HG03159 (cell line): ENCODE data around the gene STAG1.
"Not testable (repeated sequence)": the region's sequence is repeated elsewhere in the genome, so short reads cannot be mapped to it uniquely, and the experiment has no call there.

Source experiments
- ATAC-seq: cut with Tn5 transposase; IDR thresholded peaks from one replicate; pipeline ENCODE4 v1.9.1; 2021; ENCODE audit warnings: mild to moderate bottlenecking, moderate library complexity; ENCODE audit not compliant: unreplicated experiment

Gene STAG1

DNA sequence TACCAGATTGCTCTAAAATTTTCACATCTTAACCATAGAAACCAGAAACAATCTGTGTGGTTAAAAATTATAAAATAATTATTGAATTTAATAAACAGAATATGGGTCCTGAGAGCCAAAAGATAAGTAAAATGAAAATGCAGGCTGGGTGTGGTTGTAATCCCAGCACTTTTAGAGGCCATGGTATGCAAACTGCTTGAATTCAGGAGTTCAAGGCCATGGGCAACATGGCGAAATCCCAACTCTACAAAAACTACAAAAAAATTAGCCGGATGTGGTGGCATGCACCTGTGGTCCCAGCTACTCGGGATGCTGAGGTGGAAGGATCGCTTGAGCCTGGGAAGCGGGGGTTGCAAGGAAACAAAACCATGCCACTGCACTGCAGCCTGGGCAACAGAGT, 236.1 kb downstream of the STAG1 start:
- no peak for ATAC-seq

DNA sequence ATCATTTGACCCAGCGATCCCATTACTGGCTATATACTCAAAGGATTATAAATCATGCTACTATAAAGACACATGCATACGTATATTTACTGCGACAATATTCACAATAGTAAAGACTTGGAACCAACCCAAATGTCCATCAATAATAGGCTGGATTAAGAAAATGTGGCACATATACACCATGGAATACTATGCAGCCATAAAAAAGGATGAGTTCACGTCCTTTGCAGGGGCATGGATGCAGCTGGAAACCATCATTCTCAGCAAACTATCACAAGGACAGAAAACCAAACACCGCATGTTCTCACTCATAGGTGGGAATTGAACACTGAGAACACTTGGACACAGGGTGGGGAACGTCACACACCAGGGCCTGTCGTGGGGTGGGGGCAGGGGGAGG, 237.6 kb downstream of the STAG1 start:
- not testable (repeated sequence) for ATAC-seq

DNA sequence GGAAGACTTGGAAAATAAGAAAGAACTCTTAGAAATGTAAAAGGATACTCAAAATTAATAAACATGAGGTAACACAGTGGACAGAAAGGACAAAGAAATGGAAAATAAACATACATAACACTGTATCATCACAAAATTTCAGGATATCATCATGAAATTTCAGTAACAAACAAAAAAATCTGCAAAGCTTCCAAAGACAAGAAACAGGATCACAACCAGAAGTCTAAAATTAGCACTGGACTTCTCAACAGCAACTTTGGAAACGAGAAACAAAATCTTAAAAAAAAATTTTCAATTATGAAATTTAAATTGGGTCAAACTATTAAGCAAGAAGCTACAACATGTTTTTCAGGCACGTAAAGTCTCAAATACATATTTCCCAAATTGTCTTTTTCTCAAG, 238.8 kb downstream of the STAG1 start:
- no peak for ATAC-seq

DNA sequence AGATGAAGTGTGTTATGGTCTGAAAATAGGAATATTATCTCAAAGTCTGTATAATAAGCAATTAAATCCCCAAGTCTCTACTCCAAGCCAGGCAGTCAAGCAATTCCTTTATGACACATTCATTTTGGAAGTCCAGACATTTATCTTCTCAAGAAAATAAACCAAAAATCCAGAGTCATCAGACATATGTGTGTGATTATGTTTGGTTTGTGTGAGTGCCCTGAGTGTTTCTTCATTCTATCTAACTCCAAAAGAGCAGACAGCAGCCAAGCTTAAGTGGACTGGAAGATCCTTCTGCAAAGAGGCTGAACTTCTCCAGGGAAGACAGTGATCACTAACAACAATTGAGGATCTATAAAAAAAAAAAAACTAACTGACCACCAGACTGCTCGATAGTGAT, 239.8 kb downstream of the STAG1 start:
- ATAC-seq = no peak

DNA sequence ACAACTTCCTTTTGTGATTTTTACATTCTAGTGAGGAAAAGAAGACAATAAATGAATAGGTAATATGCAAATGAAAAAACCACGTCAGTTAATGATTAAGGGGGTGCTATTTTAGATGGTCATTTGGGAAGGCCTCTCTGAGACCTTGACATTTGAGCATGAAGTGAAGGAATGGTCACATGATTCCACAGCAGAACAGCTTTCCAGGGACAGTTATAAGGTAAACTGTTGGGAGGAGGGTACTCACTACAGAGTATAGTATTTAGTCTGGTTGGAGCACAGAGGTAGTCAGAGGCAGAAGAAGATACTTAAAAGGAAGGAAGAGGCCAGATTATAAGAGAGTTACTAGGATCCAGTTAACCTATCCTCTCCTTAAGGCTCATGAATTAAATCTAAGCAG, 246.5 kb downstream of the STAG1 start:
- no peak for ATAC-seq

DNA sequence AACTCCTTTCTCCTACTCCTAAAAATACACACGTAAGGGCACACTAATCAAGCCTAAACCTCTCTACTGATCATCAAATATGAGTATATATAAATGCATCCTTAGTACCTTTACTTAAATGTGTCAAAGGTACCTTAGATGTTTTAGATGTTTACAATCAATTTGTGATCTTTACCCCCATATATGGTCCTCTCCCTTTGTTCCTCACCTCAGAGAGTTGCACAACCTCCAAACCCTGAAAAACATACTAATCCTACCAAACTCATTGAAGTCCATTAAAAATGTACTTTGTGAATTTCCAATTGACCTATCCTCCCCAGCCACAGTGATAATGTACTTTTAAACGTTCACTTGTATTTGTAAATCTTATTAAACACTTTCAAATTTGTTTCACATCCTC, 249.1 kb downstream of the STAG1 start:
- no peak for ATAC-seq

DNA sequence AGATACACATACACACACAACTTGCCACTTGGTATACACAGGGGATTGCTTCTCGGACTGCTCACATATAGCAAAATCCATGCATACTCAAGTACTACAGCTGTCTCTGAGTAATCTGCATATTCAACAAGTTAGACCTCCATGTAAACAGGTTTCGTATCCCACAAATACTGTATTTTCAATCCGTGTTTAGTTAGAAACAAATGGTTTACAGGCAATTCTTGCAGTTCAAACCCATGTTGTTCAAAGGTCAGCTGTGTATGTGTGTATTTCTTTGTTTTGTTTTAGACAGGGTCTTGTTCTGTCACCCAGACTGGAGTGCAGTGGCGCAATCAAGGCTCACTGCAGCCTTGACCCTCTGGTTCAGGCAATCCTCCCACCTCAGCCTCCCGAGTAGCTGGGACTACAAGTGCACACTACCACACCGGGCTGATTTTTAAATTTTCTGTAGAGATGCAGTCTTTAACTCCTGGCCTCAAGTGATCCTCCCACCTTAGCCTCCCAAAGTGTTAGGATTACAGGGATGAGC, 253.2 kb downstream of the STAG1 start:
- no peak for ATAC-seq

DNA sequence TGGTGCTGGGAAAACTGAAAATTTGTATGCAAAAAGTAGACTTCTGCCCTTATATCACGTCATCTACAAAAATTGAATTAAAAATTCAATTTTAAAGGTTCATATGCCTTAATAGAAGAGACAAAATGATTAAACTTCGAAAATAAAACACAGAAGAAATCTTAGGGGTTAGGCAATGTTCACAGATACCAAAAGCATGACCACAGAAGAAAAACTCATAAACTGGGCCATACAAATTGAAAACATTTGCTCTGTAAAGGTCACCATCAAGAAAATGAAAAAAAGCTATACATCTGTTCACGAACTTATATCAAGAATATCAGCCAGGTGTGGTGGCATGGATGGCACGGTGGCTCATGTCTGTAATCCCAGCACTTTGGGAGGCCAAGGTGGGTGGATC, 257.0 kb downstream of the STAG1 start:
- no peak for ATAC-seq

DNA sequence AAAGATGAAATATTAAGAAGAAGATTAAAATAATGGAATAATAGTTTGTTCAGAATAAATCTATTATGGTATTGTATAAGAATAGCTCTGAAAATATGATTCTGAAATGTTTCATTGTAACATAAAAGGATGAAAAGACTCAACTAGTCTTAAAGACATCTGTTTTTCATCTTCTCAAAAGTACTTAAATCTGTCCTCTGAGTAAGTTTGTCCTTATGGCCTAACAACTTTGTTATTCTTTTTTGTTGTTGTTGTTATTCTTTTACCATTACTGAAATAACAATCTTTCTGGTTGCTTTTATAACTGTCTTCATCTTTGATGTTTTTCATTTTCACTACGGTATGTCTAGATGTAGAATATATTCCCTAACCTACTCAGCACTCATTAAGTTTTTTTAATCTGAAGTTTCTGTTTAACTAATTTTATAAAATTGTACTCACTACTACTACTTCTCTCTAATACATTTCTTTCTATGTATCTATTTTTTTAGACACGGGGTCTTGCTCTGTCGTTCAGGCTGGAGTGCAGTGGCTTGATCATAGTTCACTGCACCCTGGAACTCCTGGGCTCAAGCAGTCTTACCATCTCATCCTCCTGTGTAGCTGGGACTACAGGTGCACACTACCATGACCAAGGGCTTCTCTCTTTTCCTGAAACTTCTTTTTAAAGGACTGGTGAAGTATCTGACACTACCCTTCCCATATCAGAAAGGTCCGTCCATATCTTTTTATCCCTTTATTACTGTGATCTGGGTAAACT, 261.4 kb downstream of the STAG1 start:
- ATAC-seq = no peak

DNA sequence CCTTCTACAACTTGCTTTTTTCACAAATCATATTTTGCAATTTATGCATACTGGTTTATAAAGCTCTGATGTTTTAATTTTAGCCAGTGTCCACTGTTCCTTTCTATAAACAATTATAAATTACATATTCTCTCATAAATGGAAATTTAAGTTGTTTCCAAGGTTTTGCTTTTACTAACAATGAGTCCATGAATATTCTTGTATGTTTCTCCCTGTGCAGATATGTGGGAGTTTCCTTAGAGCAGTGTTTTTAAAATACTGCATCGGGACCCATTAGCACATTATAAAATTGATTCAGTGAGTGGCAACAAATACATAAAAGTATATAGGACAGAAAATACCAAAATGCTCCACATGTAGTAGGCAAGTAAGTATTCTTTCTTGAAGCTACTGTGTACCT, 266.4 kb downstream of the STAG1 start:
- ATAC-seq = no peak

DNA sequence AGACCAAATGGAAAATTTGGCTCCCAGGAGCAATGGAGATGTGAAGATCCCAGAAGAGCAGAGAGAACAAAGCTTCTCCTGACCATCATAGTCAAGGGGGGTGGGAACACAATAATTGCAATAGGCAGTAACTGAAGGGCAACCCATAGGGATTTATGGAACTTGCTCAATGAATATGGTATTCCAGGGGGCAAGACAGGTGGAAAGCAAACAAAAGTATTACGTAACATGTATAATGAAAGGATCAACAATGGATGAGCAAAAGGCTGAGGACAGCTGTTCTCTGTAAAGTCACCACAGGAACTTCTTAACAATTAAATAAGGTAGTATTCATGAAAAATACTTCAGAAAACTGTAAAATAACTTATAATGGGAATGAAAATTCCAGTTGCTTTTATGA, 275.9 kb downstream of the STAG1 start:
- no peak for ATAC-seq

DNA sequence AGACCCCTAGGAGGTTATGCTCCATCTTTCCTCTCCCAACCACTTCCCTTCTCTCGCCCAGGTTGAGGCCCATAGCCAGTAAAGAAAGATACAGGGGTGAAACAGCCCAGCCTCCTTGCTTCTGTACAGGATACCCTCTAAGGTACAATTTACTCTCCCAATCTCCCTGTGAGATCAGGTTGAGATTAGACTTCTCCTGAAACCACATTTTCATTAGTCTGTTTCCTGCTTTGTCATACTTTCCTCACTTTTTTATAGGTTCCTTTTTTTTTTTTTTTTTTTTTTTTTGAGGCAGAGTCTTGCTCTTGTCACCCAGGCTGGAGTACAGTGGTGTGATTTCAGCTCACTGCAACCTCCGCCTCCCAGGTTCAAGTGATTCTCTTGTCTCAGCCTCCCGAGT, 277.3 kb downstream of the STAG1 start:
- ATAC-seq = not testable (repeated sequence)

DNA sequence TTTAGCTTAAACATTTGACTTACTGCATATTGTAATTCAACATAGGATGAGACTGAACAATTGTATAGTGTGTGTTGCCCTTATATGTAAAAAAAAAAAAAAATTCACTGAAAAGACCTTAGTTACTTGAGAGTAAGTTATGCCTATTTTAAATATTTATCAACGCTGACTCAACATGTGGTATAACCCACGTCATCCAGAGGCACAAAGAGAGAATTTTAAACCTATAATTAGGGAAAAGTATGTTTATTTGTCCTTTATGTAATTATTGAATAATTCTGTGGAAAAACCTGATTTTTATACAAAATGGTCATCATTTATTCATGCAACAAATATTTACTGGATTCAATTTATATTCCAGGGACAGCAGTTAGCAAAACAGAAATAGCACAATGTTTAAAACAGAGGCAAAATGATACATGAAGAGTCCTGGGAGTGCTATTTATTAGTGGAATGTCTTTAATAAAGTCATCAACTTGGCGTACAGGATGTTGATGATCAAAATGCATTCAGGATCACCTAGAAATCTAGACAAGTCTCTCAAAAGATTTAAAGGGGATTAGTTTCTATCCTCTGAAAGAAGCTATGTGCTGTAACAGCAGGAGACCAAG, 278.4 kb downstream of the STAG1 start:
- ATAC-seq = no peak

DNA sequence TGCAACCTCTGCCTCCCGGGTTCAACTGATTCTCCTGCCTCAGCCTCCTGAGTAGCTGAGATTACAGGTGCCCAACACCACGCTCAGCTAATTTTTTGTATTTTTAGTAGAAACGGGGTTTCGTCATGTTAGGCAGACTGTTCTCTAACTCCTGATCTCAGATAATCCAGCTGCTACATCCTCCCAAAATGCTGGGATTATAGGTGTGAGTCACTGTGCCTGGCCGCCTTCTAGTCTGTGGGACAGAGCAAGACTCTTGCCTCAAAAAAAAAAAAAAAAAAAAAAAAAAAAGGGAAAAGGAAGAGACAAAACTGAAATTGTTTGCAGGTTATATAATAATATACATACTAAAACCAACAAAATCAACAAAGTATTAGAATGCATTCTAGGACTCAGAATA, 286.9 kb downstream of the STAG1 start:
- no peak for ATAC-seq

DNA sequence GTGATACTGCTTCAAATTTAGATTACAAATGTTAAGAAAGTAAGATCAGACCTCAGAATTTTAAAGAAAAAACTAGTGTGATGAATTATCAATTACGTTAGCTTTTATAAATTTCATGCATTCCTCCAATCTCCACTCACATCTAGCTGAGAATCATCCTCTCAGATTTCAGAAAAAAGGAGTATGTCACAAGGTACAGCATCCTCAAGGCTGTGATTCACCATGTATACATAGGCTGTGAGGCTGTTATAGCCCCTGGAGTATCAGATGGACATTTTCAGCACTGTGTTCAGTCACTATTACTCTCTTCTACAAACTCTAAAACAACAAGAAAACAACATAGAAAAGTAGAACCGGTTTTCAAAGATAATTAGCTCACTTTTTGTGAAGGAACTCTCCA, 287.7 kb downstream of the STAG1 start:
- no peak for ATAC-seq

DNA sequence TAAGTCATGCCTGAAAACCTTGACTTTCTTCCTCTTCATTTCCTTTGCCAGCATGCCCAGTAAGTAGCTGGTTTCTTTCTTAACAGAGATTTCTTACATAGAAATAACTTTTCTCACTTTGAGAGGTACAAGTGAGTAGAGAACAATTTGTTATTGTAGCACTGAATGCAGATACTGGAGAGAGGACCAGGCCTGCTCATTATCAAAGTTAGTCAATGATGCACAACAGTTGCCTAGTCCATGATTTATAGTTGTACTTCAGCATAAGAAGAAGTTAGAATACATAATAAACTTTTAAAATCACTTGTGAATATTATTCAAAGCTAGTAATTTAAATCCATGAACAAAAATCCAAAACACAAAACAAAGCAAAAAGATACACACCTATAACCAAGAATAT, 289.0 kb downstream of the STAG1 start:
- no peak for ATAC-seq

DNA sequence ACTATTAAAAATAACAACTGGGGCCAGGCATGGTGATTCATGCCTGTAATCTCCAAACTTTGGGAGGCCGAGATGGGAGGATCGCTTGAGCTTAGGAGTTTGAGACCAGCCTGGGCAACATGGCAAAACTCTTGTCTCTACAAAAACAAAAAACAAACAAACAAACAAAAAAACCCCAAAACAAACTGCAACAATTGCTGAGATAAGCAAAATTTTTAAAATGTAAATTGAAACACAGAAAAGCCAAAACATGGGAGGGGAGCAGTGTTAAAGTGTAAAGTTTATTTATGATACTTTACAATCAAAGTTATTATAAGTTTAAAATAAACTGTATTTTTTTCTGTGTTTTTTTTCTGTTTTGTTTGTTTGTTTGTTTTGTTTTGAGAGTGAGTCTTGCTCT, 294.4 kb downstream of the STAG1 start:
- ATAC-seq = no peak

DNA sequence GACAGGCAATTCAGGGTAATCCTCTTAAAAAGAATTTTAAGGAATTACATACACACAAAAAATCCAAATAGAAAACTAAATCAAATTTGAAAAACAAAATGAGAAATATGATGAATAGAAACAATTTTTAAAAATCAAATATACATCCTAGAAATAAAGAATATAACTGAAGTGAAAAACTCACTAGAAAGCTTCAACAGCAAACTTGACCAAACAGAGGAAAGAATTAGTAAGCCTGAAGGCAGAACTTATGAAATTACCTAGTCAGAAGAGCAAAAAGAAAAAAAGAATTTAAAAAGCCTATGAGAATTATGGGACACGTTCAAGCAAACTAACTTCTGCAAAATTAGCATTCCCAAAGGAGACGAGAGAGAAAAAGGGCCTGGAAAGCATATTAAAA, 296.0 kb downstream of the STAG1 start:
- no peak for ATAC-seq

DNA sequence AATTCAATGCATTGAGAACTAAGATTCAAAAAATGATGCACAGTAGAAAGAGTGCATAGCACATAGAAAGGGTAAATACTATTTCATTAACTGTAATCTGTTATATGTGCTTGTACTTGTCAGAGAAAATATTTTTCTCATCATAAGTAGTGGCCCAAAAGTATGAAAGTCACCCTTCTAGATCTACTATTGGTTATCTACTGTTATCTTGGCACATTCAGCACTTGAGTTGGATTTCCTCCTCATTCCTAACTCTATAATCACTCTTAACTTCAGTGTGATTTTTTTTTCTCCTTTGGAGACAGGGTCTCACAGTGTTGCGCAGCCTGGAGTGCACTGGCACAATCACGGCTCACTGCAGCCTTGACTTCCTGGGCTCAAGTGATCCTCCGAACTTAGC, 307.6 kb downstream of the STAG1 start:
- no peak for ATAC-seq

DNA sequence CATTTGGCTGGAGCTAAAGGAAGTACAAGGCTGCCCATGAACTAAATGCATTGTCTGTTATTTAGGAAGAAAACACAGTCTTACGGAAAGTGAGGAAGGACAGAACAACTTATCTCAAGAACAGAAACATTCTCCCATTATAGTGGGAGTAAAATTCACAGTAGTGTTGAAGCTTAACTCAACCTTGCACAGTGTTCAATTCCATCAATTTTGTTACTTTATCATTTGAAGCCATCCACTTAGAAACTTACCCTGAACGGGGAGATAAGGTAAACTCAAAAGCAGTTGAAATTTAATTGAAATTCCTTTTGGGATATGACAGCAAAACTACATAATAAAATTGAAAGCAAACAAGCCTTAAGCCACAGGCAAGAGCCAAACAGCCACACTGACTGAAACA, 315.1 kb downstream of the STAG1 start:
- no peak for ATAC-seq

DNA sequence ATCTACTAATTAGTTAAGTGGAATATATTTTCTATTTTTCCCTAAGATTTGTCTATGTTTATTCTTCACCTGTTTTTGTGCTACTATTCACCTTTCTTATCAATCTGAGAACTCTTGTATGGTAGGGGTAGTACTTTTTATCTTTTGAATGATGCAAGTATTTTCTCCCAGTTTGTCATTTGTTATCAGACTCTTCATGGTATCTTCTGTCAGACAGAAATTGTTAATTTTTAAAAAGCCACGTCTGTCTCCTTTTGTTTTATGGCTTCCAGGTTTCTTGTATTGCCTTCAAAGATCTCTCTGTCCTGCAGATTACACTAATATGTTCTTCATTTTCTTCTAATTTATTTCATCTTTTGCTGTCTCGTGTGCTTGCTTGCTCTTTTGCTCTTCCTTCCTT, 317.7 kb downstream of the STAG1 start:
- no peak for ATAC-seq

DNA sequence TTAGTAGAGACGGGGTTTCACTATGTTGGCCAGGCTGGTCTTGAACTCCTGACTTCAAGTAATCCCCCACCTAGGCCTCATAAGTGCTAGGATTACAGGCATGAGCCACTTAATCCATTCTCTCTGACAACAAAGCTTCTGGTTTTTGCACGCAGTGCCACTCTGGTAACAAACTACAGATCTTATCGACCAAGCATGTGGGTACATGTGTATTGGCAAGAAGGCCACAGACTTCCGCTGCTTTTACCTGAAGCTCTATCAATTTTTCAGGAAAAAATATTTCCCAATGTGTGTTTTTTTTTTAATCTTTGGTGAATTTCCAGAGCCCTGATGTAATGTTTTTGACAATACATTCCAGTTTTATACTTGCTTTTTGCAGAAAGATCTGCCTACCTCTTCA, 319.5 kb downstream of the STAG1 start:
- no peak for ATAC-seq

DNA sequence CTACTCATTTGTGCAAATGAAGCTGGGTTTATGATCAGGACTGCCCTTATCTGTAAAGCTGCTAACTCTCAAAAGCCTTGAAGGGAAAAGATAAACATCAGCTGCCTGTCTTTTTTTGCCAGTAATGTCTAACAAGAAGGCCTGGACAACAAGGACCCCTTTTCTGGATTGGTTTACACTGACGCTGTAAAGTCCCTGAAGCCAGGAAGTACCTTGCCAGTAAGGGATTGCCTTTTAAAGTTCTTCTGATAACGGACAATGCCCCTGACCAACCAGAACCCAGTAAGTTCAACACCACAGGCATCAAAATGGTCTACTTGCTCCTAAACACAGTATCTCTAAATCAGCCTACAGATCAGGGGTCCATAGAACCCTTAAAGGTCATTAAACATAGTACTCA, 324.0 kb downstream of the STAG1 start:
- ATAC-seq = no peak
